Neuron (in vitro differentiated cells): ENCODE measurements around the gene PNLDC1.
A peak's percentile ranks its signal among the peaks of the same experiment; 100 is the strongest.
"Not testable (repeated sequence)": the region's sequence is repeated elsewhere in the genome, so short reads cannot be mapped to it uniquely, and the experiment has no call there.

Experiments used
- H2AFZ ChIP-seq: one replicate; pipeline ENCODE4 v1.6.1; 2013; ENCODE audit warnings: low read depth, mild to moderate bottlenecking, inconsistent platforms, low read length, moderate library complexity
- H3K27me3 ChIP-seq: one replicate; pipeline ENCODE4 v1.6.1; 2013; ENCODE audit warnings: low read length; ENCODE audit not compliant: insufficient read depth
- H3K36me3 ChIP-seq: one replicate; pipeline ENCODE4 v1.6.1; 2013; ENCODE audit warnings: low read length; ENCODE audit not compliant: insufficient read depth
- H3K4me1 ChIP-seq: one replicate; pipeline ENCODE4 v1.6.1; 2013; ENCODE audit warnings: low read length; ENCODE audit not compliant: insufficient read depth
- H3K4me3 ChIP-seq: 2 replicates; pipeline ENCODE4 v1.5.1; 2013; ENCODE audit warnings: mild to moderate bottlenecking, low read length, moderate library complexity
- H3K9me3 ChIP-seq: one replicate; pipeline ENCODE4 v1.6.1; 2013; ENCODE audit warnings: low read length

Gene PNLDC1

DNA sequence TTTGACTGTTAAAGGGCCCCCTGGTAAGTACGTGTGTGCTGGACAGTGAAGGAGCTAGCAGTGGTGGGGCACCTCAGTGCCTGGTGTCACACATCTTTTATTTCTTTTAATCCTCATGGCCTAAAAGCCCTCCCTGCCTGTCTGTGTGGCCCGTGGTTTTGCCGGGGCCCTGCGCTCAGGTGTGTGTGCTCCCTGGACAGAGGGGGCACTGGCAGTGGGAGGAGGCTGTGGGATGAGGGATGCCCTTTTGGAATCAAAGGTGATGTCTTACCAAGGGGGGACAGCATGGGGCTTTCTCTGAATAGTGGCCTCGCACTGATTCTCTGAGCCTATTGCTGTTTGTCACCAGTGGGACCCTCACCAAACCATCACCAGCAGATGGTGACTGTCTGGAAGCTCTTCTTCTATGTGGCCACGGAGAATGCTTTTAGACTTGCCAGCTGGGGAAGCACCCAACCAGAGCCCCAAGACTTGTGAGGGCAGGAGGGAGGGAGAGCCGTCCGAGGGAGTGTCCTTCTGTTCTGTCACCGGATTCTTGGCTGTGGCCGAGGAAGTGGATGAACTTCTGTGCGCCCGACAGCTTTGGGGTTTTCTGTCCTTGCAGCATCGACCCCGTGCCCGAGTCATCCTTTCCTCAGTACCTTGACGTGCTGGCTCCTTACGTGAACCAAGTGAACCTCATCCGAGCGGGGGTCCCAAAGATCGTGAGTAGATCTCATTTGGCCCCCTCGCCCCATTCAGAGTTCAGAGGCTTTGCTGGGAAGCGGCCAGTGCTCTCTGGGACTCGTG, 18.1 kb downstream of the PNLDC1 start:
- peaks cover 9% of the 10 kb centered on the region for H3K4me1 ChIP-seq
- peaks cover 6% of the 10 kb centered on the region for H3K27me3 ChIP-seq
- no peaks in the 10 kb centered on the region for H3K9me3 ChIP-seq
- no peak overlapping the region for H3K4me3 ChIP-seq
- H3K36me3 ChIP-seq = no peaks in the 10 kb centered on the region
- H2AFZ ChIP-seq = no peak overlapping the region

DNA sequence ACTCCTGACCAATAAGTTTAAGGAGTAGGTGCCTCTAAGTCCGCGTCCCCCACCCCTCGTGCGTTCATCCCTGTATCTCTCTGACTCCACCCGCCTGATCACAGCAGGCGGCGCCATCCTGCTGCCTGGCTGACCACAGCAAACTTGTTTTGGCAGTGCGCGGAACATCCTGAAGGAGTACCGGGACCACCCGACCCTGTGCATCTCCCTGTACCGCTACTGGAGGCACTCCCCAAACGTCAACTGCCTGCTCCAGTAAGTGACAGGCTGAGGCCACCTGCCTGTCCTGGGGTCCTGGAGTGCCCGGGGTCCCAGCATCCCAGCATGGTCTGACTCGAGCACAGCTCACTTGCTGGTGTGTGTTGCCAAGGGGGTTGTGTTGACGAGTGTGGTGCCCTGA, 19.0 kb downstream of the PNLDC1 start:
- H3K9me3 ChIP-seq = no peaks in the 10 kb centered on the region
- H3K36me3 ChIP-seq = no peaks in the 10 kb centered on the region
- H3K27me3 ChIP-seq = peaks cover 6% of the 10 kb centered on the region
- H3K4me3 ChIP-seq = no peak overlapping the region
- H2AFZ ChIP-seq = no peak overlapping the region
- peaks cover 9% of the 10 kb centered on the region for H3K4me1 ChIP-seq

DNA sequence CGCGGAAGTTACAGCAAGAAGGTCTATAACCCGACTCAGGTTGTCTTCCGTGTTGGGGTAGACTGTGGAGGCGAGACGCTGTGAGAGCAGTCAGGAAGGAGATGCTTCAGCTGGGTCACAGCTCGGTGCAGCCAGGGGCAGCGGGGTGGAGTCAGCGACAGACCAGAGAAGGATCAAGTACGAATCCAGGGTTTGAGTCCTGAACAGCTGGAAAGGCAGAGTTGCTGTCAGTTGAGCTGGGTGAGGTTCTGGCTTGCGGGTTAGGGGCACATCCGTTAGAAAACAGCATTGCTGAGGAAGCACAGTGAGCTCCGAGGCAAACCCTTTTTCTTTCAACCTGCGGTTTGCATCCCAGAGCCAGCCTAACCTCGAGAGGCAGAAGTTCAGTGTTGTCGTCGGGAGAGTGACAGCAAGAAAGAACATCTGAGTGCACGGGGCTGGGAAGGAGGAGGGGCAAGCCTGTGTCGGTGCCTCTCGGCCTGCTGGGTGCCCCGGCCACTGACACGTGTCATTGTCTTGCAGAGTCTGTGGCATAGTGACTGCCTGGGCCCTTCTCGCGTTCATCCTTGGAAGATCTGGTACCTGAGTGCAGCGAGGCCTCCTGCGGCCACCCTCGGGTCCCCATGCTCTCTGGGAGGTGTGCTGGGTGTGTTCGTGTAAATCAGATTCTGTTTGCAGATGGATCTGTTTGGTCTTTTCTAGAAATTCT, 20.0 kb downstream of the PNLDC1 start:
- no peaks in the 10 kb centered on the region for H3K9me3 ChIP-seq
- no peaks in the 10 kb centered on the region for H3K36me3 ChIP-seq
- H3K27me3 ChIP-seq = peaks cover 6% of the 10 kb centered on the region
- H3K4me3 ChIP-seq = peak overlapping the region; percentile 14
- peak overlapping the region; percentile 39 for H2AFZ ChIP-seq
- H3K4me1 ChIP-seq = peaks cover 9% of the 10 kb centered on the region

DNA sequence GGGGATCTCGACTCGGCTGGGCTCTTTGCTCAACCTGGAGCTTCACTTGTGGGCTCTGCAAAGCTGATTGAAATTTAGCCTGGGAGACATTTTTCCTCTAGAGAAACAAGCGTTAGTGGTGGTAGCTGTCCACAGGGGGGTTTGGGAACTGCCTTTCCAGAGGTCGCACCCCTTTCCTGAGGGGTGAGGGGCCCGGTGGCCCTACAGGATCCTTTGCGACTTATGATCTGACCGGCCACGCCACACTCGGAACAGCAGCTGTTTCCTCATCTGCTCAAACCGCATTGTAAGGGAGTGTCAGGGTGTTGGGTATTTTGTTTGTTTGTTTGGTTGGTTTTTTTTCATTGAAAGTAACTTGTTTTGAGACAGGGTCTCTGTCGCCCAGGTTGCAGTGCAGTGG, 21.0 kb downstream of the PNLDC1 start:
- Histone ChIP-seq H3K36me3 (no peaks in the 10 kb centered on the region), H3K9me3 (no peaks in the 10 kb centered on the region), H3K27me3 (peaks cover 6% of the 10 kb centered on the region), H3K4me3 (no peak overlapping the region), H2AFZ (no peak overlapping the region), H3K4me1 (peaks cover 9% of the 10 kb centered on the region)

DNA sequence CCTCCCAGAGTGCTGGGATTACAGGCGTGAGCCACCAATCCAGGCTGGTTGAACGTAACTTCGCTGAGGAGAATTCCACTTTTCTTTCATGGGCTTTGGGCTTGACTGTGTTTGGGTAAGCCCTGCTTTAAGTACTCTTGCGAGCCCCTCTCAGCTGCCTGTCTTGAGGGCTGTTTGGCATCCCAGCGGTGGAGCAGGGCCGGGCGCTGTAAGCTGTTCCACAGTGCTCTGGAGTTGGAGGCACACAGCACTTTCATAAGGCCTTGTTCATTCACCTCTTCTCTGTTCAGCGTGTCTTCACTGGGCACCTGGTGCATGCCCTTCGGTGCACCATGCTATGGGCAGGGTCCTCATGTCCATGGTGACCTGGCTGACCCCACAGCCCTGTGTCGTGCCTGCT, 21.6 kb downstream of the PNLDC1 start:
- Histone ChIP-seq H3K4me3 (no peak overlapping the region), H3K36me3 (no peaks in the 10 kb centered on the region), H3K27me3 (peaks cover 6% of the 10 kb centered on the region), H2AFZ (no peak overlapping the region), H3K4me1 (peaks cover 9% of the 10 kb centered on the region), H3K9me3 (no peaks in the 10 kb centered on the region)

DNA sequence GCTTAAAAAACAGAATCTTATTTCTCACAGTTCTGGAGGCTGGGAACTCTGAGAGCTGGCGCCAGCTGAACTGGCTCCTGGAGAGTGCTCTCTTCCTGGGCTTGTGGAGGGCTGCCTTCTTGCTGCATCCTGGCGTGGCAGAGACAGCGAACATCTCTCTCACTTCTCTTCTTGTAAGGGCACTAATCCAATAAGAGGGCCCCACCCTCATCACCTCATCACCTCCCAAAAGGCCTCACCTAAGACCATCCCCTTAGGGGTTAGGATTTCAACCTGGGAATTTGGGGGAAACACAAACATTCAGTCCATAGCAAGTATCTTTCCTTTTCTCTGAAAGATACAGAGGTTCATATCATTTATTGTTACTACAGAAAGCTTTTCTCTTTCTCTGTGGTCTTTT, 23.9 kb downstream of the PNLDC1 start:
- no peak overlapping the region for H3K4me3 ChIP-seq
- no peaks in the 10 kb centered on the region for H3K36me3 ChIP-seq
- no peak overlapping the region for H2AFZ ChIP-seq
- H3K4me1 ChIP-seq = peaks cover 9% of the 10 kb centered on the region
- no peaks in the 10 kb centered on the region for H3K9me3 ChIP-seq
- peaks cover 6% of the 10 kb centered on the region for H3K27me3 ChIP-seq

DNA sequence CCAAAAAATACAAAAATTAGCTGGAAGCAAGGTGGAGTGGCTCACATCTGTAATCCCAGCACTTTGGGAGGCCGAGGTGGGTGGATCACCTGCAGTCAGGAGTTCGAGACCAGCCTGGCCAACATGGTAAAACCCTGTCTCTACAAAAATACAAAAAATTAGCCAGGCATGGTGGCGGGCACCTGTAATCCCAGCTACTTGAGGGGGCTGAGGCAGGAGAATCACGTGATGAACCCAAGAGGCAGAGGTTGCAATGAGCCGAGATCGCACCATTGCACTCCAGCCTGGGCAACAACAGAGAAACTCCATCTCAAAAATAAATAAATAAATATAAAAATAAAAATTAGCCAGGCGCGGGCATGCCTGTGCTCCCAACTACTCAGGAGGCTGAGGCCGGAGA, 24.6 kb downstream of the PNLDC1 start:
- not testable (repeated sequence) for H3K27me3 ChIP-seq, H3K36me3 ChIP-seq, H3K9me3 ChIP-seq, H3K4me3 ChIP-seq, H3K4me1 ChIP-seq, H2AFZ ChIP-seq

DNA sequence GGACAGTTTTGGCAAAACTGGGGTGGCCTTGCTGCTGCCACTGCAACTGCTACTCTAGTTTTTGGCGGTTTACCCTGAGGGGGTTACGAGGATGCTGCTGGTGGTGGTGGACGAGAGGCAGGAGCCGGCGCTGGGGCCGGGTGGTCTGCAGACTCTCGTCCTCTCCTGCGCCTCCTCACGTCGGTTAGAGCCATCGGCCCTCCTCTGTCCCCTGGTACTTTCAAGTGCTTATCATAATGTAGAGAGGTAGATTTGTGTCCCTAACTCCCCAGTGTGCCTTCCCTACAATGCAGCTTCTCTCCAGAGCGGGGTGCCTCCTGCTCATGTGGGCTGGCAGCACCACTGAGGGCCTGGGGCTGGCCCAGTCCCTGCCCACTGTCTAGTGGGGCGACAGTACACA, 25.9 kb downstream of the PNLDC1 start:
- H3K4me3 ChIP-seq = no peak overlapping the region
- no peaks in the 10 kb centered on the region for H3K27me3 ChIP-seq
- no peaks in the 10 kb centered on the region for H3K4me1 ChIP-seq

DNA sequence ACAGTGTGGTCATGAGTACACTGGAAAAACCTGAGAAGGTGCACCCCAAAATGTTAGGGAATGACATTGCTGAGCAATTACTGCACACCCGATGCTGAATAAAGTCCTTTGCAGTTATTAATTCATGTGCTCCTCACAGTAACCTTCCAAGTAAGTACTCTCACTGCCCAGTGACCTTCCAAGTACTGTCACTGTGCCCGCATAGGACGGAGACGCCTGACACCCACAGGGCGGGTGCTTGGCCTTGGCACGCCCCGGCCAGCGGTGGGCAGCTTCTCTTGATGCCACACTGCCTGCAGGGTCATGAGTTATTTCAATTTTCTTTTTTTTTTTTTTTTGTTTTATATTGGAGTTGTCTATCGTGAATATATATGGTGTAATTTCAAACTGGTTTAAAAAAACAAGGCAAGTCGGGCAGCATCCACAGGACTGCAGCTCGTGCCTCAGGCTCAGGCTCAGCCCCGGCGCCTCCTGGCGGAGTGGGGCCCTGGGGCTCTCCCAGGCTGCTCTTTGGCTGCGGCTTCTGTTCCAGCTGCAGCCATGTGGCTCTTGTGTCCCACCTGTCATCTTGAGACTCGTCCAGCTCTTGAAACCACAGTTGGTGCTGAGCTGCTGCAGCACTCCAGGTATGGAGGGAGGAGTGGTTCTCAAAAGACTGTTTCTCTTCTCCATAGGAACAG, 27.0 kb downstream of the PNLDC1 start:
- H2AFZ ChIP-seq = no peak overlapping the region
- no peaks in the 10 kb centered on the region for H3K9me3 ChIP-seq
- H3K36me3 ChIP-seq = no peaks in the 10 kb centered on the region
- no peaks in the 10 kb centered on the region for H3K4me1 ChIP-seq
- no peak overlapping the region for H3K4me3 ChIP-seq
- no peaks in the 10 kb centered on the region for H3K27me3 ChIP-seq

More for the DNA sequence above, 25.9 kb downstream of the PNLDC1 start:
- Histone ChIP-seq H3K9me3 (no peaks in the 10 kb centered on the region), H2AFZ (no peak overlapping the region), H3K36me3 (no peaks in the 10 kb centered on the region)

DNA sequence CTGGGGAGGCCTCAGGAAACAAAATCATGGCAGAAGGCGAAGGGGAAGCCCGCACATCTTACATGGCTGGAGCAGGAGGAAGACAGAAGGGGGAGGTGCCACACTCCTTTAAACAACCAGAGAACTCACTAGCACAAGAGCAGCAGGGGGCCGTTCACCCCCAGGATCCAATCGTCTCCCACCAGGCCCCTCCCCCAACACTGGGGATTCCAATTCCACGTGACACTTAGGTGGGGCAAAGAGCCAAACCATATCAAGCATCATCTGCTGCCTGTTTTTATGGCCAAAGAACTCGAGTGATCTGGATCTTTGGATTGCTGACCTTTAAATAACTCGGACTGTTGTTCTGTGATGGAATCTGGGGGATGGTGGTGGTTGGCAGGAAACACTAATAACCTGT, 28.0 kb downstream of the PNLDC1 start:
- Histone ChIP-seq H3K9me3 (no peaks in the 10 kb centered on the region), H3K4me1 (no peaks in the 10 kb centered on the region), H3K27me3 (no peaks in the 10 kb centered on the region), H3K4me3 (no peak overlapping the region), H3K36me3 (no peaks in the 10 kb centered on the region), H2AFZ (no peak overlapping the region)

DNA sequence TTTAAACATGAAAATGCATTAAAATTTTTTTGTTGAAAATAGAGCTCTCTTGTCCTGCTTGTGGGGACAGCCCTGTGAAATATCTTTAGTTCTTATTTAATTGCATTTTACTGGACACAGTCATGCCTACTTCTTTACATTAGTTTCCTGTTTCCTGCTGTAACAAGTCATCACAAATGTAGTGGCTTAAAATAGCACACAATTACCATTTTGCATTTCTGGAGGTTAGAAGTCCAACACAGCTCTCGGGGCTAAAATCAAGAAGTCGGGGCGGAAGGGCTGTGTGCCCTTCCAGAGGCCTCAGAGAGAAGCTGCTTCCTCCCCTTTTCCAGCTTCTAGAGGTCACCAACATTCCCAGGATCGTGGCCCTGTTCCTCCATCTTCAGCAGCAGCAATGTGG, 29.4 kb downstream of the PNLDC1 start:
- Histone ChIP-seq H3K4me3 (no peak overlapping the region), H3K4me1 (no peaks in the 10 kb centered on the region), H3K27me3 (no peaks in the 10 kb centered on the region), H2AFZ (no peak overlapping the region), H3K36me3 (no peaks in the 10 kb centered on the region), H3K9me3 (no peaks in the 10 kb centered on the region)

DNA sequence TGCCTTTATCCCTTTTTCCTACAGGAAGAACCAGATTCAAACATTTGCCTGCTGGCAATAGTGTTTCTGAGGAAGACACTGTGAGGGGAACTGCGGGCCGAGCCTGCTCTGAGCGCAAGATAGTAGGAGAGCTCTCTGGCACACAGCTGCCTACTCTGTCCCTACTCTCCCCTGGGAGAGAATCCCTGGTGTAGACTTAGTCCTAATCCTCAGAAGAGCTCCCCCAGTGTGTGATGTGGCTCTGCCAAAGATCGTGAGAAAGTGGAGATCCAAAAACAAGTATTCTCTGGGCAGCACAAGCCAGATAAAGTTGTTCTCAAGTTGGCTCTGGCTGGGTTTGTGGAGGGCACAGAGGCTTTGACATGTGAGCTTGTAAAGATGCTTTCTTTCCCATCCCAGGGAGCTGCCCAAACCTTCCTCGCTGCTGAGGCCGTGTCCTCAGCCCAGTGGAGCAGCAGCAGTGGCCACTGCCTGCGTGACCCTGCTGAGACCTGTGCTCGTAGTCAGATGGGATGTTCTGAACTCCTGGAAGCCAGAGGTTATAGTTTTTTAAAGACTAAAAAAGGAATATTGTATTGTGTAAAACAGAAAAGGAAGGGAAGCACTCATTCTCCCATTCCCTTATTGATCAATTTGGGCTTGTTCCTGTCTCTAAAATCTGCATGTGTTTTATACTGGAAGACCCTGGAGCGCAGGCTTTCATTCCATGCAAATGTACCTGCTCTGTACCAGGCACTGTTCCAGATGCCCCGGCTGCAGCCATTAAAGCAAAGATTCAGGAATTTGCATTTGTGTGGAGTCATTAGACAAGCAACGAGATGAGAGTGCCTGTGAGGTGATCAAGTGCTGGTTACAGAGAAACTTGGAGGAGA, 30.7 kb downstream of the PNLDC1 start:
- no peak overlapping the region for H2AFZ ChIP-seq
- no peaks in the 10 kb centered on the region for H3K4me1 ChIP-seq
- H3K27me3 ChIP-seq = peaks cover 2% of the 10 kb centered on the region
- H3K36me3 ChIP-seq = no peaks in the 10 kb centered on the region
- no peaks in the 10 kb centered on the region for H3K9me3 ChIP-seq
- no peak overlapping the region for H3K4me3 ChIP-seq

DNA sequence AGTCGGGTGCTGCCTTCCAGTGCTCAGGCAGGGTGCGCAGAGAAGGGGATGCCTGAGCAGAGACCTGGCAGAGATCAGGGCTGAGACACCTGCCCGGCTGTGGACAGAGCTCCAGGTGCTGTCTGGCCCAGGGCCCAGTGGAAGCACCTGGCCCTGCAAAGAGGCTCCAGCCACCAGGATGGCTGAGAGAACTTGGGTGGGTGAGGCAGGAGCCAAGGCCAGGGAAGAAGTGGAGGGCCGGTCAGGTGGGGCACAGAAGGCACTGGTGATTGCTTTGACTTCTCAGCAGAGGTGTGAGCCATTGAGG, 31.2 kb downstream of the PNLDC1 start:
- Histone ChIP-seq H3K4me1 (no peaks in the 10 kb centered on the region), H2AFZ (no peak overlapping the region), H3K4me3 (no peak overlapping the region), H3K27me3 (peaks cover 4% of the 10 kb centered on the region), H3K9me3 (no peaks in the 10 kb centered on the region), H3K36me3 (no peaks in the 10 kb centered on the region)
